ENCODE measurements around the gene CAV3. TPM values are rescaled to one million over a fixed set of nuclear protein-coding genes. Genes with fewer than 3 reads are reported as not detected.

Gene CAV3
- total RNA-seq, 2 experiments from 2014 or later = not detected

DNA sequence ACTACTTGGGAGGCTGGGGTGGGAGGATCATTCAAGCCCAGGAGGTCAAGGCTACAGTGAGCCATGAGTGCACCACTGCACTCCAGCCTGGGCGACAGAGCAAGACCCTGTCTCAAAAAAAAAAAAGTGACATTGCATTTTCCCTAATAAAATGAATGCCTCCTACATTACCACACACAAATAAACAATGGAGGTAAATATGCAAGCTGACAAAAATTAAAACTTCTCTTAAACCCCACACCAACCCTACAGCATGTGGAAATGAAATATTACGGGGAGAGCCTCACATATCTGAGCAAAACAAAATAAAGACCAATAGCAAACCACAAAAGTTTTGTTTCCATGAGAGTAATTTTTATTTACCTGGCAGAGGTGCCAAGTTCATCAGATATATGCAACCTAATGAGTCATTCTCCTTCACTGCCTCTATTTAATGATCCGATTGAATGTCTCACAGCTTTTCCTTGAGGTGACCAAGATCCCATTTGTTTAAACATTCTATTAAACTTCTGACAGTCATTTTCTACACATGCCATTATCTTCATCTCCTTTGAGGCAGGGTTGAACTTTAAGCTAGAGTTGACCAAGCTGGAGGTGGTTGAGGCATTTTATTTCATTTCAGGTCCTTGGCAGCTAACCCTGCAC lies 9.4 kb upstream of the CAV3 start:
- ChIA-PET POLR2A (no interaction called here), CTCF (interaction anchor here (2.0 kb wide), 1 partner anchor 45 kb away, joined by 4 read pairs; the partner anchor contains the start of gene OXTR)
- no peak for DNase-seq
- Mint-ChIP-seq H3K27ac (no peak overlapping the region), H3K36me3 (ENCODE audit: low read depth) (no peaks in the 10 kb centered on the region), H3K27me3 (no peaks in the 10 kb centered on the region), H3K4me1 (no peaks in the 10 kb centered on the region), H3K4me3 (no peak overlapping the region), H3K9me3 (no peaks in the 10 kb centered on the region)

DNA sequence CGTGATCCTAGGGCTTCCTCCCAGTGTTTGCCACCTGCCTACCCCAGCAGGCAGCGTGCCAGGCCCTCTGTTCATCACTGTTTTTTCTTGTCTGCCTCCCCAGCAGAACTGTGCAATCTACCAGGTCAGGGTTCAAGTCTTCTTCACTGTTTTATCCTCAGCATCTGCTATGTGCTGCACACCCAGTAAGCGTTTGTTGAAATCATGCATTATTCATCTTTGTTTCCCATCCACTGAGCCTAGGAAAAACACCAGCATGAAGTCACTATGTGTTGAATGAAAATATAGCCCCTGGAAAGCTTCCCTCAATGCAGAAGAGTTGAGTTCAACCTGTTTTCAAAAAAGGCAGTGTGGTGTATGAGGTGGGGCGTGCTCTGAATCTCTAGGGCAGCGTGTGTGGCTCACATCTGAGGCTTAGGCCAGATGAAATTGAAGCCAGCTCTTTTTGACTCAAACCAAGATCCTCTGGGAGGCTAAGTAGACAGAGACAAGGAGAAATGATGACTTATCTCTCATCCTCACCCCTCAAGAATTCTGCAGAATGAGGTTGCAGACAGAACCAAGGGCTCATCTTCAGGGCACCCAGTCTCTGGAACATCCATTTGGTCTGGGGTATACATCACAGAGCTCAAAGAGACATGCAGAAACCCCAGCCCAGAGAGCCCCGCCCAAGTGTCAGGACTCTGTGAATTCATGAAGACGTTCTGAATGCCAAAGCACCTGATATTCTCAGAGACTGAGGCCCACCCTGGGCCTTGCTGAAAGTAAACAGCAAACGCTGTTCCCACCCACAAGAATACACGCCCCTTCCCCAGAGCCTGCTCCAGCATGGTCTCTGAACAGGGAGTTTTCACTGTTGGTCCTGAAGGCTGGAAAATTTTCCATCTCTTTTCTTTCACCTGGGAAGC lies 5.7 kb upstream of the CAV3 start:
- CTCF ChIA-PET = no interaction called here
- Mint-ChIP-seq H3K36me3 (ENCODE audit: low read depth) (no peaks in the 10 kb centered on the region), H3K9me3 (no peaks in the 10 kb centered on the region), H3K4me3 (no peak overlapping the region), H3K27ac (no peak overlapping the region), H3K27me3 (no peaks in the 10 kb centered on the region), H3K4me1 (no peaks in the 10 kb centered on the region)
- no peak for DNase-seq
- POLR2A ChIA-PET = interaction anchor here (0.8 kb wide), 1 partner anchor 11 kb away, joined by 3 read pairs; no protein-coding TSS in a partner anchor

DNA sequence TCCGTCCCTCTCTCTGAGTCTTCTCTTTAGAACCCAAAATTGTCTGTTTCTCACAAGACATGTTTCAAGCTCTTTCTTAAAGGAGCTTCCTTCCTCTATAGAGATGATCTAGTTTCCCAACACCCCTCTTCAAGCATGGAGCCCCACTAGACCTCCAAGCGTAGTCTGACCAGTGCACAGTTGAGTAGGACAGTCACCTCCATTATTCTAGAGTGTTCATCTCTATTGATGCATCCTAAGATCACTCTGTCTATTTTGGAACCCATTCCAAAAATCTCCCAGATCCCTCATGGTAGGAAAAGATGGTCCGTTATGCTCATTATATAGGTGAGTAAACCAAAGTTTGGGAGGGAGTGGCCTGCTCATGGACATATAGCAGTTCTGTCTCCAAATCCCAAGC lies 4.1 kb upstream of the CAV3 start:
- H3K27ac Mint-ChIP-seq = no peak overlapping the region

DNA sequence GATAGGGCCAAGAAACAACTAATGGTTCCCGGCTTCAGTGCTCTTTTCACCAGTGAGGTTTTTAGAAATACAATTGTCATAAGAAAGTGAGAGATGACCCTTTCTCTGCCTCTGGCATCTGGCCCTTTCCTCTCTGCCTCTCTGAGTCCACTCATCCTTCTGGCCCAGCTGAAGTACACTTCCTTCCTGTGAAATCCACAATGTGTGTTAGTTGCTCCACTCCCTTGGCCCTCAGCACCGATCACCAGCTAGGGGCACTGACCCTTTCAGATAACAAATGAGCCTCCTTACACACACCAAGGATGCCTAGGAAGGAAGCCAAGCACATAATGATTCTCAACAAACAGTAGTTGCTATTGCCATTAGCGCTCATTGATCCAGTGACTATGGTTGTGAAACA lies 2.9 kb upstream of the CAV3 start:
- Mint-ChIP-seq H3K27ac (no peak overlapping the region), H3K9me3 (no peaks in the 10 kb centered on the region), H3K4me1 (no peaks in the 10 kb centered on the region), H3K36me3 (ENCODE audit: low read depth) (no peaks in the 10 kb centered on the region), H3K27me3 (no peaks in the 10 kb centered on the region), H3K4me3 (no peak overlapping the region)
- no peak for DNase-seq
- CTCF ChIA-PET = no interaction called here
- POLR2A ChIA-PET = no interaction called here

More for the DNA sequence above, 4.1 kb upstream of the CAV3 start:
- ChIA-PET POLR2A (no interaction called here), CTCF (interaction anchor here (1.3 kb wide), 1 partner anchor 16 kb away, joined by 3 read pairs; no protein-coding TSS in a partner anchor)
- no peak for DNase-seq
- Mint-ChIP-seq H3K9me3 (no peaks in the 10 kb centered on the region), H3K4me3 (no peak overlapping the region), H3K36me3 (ENCODE audit: low read depth) (no peaks in the 10 kb centered on the region), H3K27me3 (no peaks in the 10 kb centered on the region), H3K4me1 (no peaks in the 10 kb centered on the region)

GRCh38 chr3:8732413-8732812 lies 1.2 kb upstream of the CAV3 start:
- H3K4me1 Mint-ChIP-seq = no peaks in the 10 kb centered on the region
- CTCF ChIA-PET = interaction anchor here (0.8 kb wide), 1 partner anchor 33 kb away, joined by 3 read pairs; no protein-coding TSS in a partner anchor

DNA sequence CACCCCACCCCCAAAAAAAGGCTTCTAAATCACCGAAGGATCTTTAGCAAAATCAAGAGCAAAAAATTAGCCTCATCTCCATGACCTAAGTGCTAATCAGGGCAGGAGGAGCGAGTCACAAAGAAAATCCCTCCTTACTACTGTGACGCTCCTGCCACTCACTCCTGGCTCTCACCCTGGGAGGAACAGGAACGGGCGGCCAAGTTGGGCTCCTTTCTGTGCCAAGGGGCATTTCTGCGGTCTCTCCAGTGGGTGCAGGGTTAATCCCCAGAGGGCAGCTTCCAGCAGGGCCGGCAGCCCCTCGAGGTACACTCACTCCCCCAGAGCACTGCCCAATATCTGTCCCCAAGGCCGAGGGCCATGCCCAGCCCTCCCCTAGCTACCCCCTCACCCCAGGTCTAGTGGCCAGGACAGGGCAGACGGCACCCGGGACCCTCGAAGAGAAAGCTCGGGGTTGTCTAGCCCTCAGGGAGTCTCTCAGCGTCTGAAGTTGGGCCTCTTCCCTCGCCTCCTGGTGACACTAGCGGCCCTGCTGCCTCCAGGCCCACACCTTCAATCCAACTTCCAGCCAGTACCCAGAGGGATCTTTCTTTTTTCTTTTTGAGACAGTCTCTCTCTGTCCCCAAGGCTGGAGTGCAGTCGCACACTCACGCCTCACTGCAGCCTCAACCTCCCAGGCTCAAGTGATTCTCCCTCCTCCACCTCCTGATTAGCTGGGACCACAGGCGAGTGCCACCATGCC lies 706 bp downstream of the CAV3 start:
- POLR2A ChIA-PET = no interaction called here
- no peak overlapping the region for H3K27ac Mint-ChIP-seq
- H3K36me3 Mint-ChIP-seq (ENCODE audit: low read depth) = no peaks in the 10 kb centered on the region
- H3K4me1 Mint-ChIP-seq = no peaks in the 10 kb centered on the region
- no peak overlapping the region for H3K4me3 Mint-ChIP-seq
- no peaks in the 10 kb centered on the region for H3K27me3 Mint-ChIP-seq
- CTCF ChIA-PET = no interaction called here
- no peaks in the 10 kb centered on the region for H3K9me3 Mint-ChIP-seq
- no peak for DNase-seq

More at GRCh38 chr3:8732413-8732812, 1.2 kb upstream of the CAV3 start:
- H3K36me3 Mint-ChIP-seq (ENCODE audit: low read depth) = no peaks in the 10 kb centered on the region
- H3K27me3 Mint-ChIP-seq = no peaks in the 10 kb centered on the region
- no peak overlapping the region for H3K4me3 Mint-ChIP-seq
- DNase-seq = no peak
- no peaks in the 10 kb centered on the region for H3K9me3 Mint-ChIP-seq
- POLR2A ChIA-PET = no interaction called here
- H3K27ac Mint-ChIP-seq = no peak overlapping the region

- no peak overlapping the region for H3K4me3 Mint-ChIP-seq
- ChIA-PET CTCF (no interaction called here), POLR2A (no interaction called here)
- H3K27ac Mint-ChIP-seq = no peak overlapping the region
- no peak for DNase-seq
- H3K27me3 Mint-ChIP-seq = no peaks in the 10 kb centered on the region
- no peaks in the 10 kb centered on the region for H3K9me3 Mint-ChIP-seq
- no peaks in the 10 kb centered on the region for H3K36me3 Mint-ChIP-seq (ENCODE audit: low read depth)
- peaks cover under 1% of the 10 kb centered on the region for H3K4me1 Mint-ChIP-seq
Observed at GRCh38 chr3:8734908-8735307, 1.3 kb downstream of the CAV3 start.

DNA sequence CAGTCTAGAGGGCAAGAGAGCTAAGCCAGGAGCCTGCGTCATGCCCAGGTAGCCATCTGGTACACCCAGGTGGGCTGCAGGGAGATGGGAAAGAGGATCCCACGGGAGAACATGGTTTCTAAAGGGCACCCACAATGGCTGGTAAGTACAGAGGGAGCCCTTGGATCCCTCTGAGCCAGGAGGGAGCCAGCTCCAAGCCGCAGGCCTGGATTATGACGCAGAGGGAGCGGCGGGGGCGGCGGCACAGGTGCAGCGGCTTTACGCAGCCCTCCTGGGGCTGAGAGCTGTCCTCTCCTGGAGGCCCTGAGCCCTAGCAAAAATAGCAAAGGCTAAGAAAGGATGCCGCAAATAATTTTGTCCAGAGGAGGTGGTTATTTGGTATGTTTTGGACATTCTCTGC lies 2.8 kb downstream of the CAV3 start:
- H3K36me3 Mint-ChIP-seq (ENCODE audit: low read depth) = no peaks in the 10 kb centered on the region
- ChIA-PET POLR2A (no interaction called here), CTCF (no interaction called here)
- peaks cover 2% of the 10 kb centered on the region for H3K27me3 Mint-ChIP-seq
- DNase-seq = no peak
- H3K9me3 Mint-ChIP-seq = no peaks in the 10 kb centered on the region
- no peak overlapping the region for H3K4me3 Mint-ChIP-seq
- H3K4me1 Mint-ChIP-seq = peaks cover 4% of the 10 kb centered on the region
- no peak overlapping the region for H3K27ac Mint-ChIP-seq

DNA sequence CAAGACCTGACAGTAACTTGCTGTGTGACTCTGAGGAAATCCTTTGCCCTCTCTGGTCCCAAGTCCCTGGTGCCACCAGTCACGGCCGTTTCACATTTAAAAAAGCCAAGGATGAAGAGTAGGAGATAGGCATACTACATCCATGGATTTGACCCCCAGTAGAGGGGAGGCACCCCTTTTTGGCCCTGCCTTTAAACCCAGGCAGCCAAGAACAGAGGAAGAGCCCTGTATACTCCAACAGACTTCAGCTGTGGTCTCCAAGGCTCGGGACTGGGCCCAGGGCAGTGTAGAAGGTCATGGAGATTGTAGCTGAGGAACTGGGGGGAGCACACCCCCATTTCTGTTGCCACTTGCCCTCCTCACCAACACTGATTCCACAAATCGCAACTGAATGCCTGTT lies 3.7 kb downstream of the CAV3 start:
- Mint-ChIP-seq H3K4me3 (no peak overlapping the region), H3K9me3 (no peaks in the 10 kb centered on the region), H3K36me3 (ENCODE audit: low read depth) (no peaks in the 10 kb centered on the region), H3K27me3 (peaks cover 9% of the 10 kb centered on the region), H3K4me1 (peaks cover 4% of the 10 kb centered on the region), H3K27ac (no peak overlapping the region)
- no peak for DNase-seq
- POLR2A ChIA-PET = no interaction called here
- CTCF ChIA-PET = no interaction called here

DNA sequence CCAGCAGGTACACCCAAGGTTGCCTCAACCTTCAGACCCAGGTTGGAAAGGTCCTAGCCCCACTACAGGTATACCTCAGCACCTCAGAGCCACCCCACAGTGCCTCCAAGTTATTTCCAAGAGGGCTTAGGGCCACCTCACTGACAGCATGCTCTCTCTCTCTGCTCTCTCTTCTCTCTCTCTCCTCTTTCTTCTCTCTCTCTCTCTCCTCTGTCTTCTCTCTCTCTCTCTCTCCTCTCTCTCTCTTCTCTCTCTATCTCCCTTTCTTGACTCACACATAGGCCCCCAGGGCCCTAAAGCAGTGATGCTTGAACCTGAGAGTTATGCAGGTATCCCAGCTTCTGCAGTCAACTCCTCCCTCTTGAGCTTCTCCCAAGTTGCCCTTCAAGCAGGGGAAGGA lies 4.2 kb downstream of the CAV3 start:
- Mint-ChIP-seq H3K27ac (no peak overlapping the region), H3K36me3 (ENCODE audit: low read depth) (no peaks in the 10 kb centered on the region), H3K4me1 (peaks cover 4% of the 10 kb centered on the region), H3K27me3 (peaks cover 11% of the 10 kb centered on the region), H3K4me3 (no peak overlapping the region), H3K9me3 (no peaks in the 10 kb centered on the region)
- ChIA-PET CTCF (no interaction called here), POLR2A (no interaction called here)
- no peak for DNase-seq

- H3K4me1 Mint-ChIP-seq = peaks cover 4% of the 10 kb centered on the region
- H3K36me3 Mint-ChIP-seq (ENCODE audit: low read depth) = no peaks in the 10 kb centered on the region
- no peak for DNase-seq
- ChIA-PET POLR2A (interaction anchor here (0.8 kb wide), 1 partner anchor 11 kb away, joined by 3 read pairs; no protein-coding TSS in a partner anchor), CTCF (no interaction called here)
- no peak overlapping the region for H3K27ac Mint-ChIP-seq
- H3K27me3 Mint-ChIP-seq = peaks cover 11% of the 10 kb centered on the region
- H3K4me3 Mint-ChIP-seq = no peak overlapping the region
- no peaks in the 10 kb centered on the region for H3K9me3 Mint-ChIP-seq
Observed at GRCh38 chr3:8738639-8739038, 5.0 kb downstream of the CAV3 start.

- Mint-ChIP-seq H3K27ac (no peak overlapping the region), H3K9me3 (no peaks in the 10 kb centered on the region), H3K4me3 (no peak overlapping the region), H3K36me3 (ENCODE audit: low read depth) (no peaks in the 10 kb centered on the region), H3K4me1 (peaks cover 4% of the 10 kb centered on the region), H3K27me3 (peaks cover 11% of the 10 kb centered on the region)
- ChIA-PET POLR2A (interaction anchor here (0.8 kb wide), 1 partner anchor 13 kb away, joined by 3 read pairs; no protein-coding TSS in a partner anchor), CTCF (interaction anchor here (2.2 kb wide), 1 partner anchor 30 kb away, joined by 8 read pairs; the partner anchor contains the start of gene OXTR)
- DNase-seq = no peak
Observed at GRCh38 chr3:8739757-8740504, 6.3 kb downstream of the CAV3 start.
